Stimulated activated CD8-positive, alpha-beta memory T cell treated with anti-CD3 and anti-CD28 coated beads, Interleukin-15, amount 100 ng/mL, for 1 hour (primary cell): ENCODE data around the gene ZFYVE26.
"Not testable (repeated sequence)": the region's sequence is repeated elsewhere in the genome, so short reads cannot be mapped to it uniquely, and the experiment has no call there.

Experiments used
- DNase-seq: peaks from one replicate; pipeline ENCODE4 v3.0.0-alpha.2; 2020; ENCODE audit warnings: low read depth

ZFYVE26 gene

GRCh38 chr14:67749341-67750084 is 66.9 kb downstream of the ZFYVE26 start:
- DNase-seq: no peak

- DNase-seq: no peak
Observed at GRCh38 chr14:67748312-67748711, 68.1 kb downstream of the ZFYVE26 start.

- no peak for DNase-seq
Observed at GRCh38 chr14:67746927-67747326, 69.5 kb downstream of the ZFYVE26 start.

GRCh38 chr14:67744046-67744445 is 72.3 kb downstream of the ZFYVE26 start:
- no peak for DNase-seq

GRCh38 chr14:67738740-67739504 is 77.5 kb downstream of the ZFYVE26 start:
- DNase-seq: no peak

GRCh38 chr14:67736771-67737170 is 79.6 kb downstream of the ZFYVE26 start:
- DNase-seq: no peak

- DNase-seq: no peak
Observed at GRCh38 chr14:67735336-67736147, 80.8 kb downstream of the ZFYVE26 start.

- no peak for DNase-seq
Observed at GRCh38 chr14:67734675-67735074, 81.7 kb downstream of the ZFYVE26 start.

- DNase-seq: no peak
Observed at GRCh38 chr14:67733616-67734015, 82.8 kb downstream of the ZFYVE26 start.

- no peak for DNase-seq
Observed at GRCh38 chr14:67729072-67729885, 87.1 kb downstream of the ZFYVE26 start.

GRCh38 chr14:67728258-67728657 is 88.1 kb downstream of the ZFYVE26 start:
- no peak for DNase-seq

- no peak for DNase-seq
Observed at GRCh38 chr14:67727361-67727760, 89.0 kb downstream of the ZFYVE26 start.

GRCh38 chr14:67725171-67725570 is 91.2 kb downstream of the ZFYVE26 start:
- DNase-seq: no peak

GRCh38 chr14:67722293-67722692 is 94.1 kb downstream of the ZFYVE26 start:
- no peak for DNase-seq

- no peak for DNase-seq
Observed at GRCh38 chr14:67721875-67722274, 94.5 kb downstream of the ZFYVE26 start.

GRCh38 chr14:67719866-67720265 is 96.5 kb downstream of the ZFYVE26 start:
- no peak for DNase-seq

- not testable (repeated sequence) for DNase-seq
Observed at GRCh38 chr14:67719385-67719784, 97.0 kb downstream of the ZFYVE26 start.

GRCh38 chr14:67718265-67718664 is 98.1 kb downstream of the ZFYVE26 start:
- no peak for DNase-seq

GRCh38 chr14:67717048-67717447 is 99.3 kb downstream of the ZFYVE26 start:
- no peak for DNase-seq

GRCh38 chr14:67710209-67710608 is 106.2 kb downstream of the ZFYVE26 start:
- DNase-seq: no peak

- not testable (repeated sequence) for DNase-seq
Observed at GRCh38 chr14:67709796-67710195, 106.6 kb downstream of the ZFYVE26 start.

- not testable (repeated sequence) for DNase-seq
Observed at GRCh38 chr14:67709346-67709745, 107.0 kb downstream of the ZFYVE26 start.
